GM12878 (cell line): ENCODE measurements around the gene DPF3. TPM values are rescaled to one million over a fixed set of nuclear protein-coding genes. Genes with fewer than 3 reads are reported as not detected.

Experiments
- ATAC-seq: fragments of 200-7000 bp; cut with Tn5 transposase; 3 replicates; pipeline ENCODE4 v1.9.1; 2020; ENCODE audit warnings: mild to moderate bottlenecking, moderate library complexity
- BruUV-seq: library from RNA; stranded (reverse); fragments of 400-500 nt; replicated peaks from 2 replicates; lab custom pipeline; 2021; lab: Mats Ljungman, UMichigan
- CTCF ChIA-PET: fragments of 300-600 bp; sonication (Branson Sonifier 250); formaldehyde crosslinking; extraction: SDS; loops from one replicate; lab custom pipeline; 2021; ENCODE audit warnings: inconsistent platforms; lab: Yijun Ruan, JAX
- POLR2A ChIA-PET: fragments of 350-600 bp; formaldehyde crosslinking; extraction: SDS; loops from one replicate; lab custom pipeline; 2021; ENCODE audit warnings: inconsistent platforms; lab: Charles Lee
- RAD21 ChIA-PET: fragments of 300-600 bp; sonication (Branson Sonifier 250); formaldehyde crosslinking; loops from one replicate; lab custom pipeline; 2023; ENCODE audit warnings: antibody characterized with exemption; ENCODE audit not compliant: unreplicated experiment; lab: Charles Lee
- SMC1A ChIA-PET: fragments of 300-600 bp; sonication (Branson Sonifier 250); formaldehyde crosslinking; loops from one replicate; lab custom pipeline; 2023; ENCODE audit not compliant: unreplicated experiment, uncharacterized antibody; lab: Charles Lee
- DNase-seq: peaks from one replicate; pipeline ENCODE4 v3.0.0-alpha.2; 2011; ENCODE audit warnings: low read depth, low spot score
- FAIRE-seq: peaks from 3 replicates; lab custom pipeline; 2011; peaks lifted over from hg19 to GRCh38; lab: Jason Lieb, UNC
- H2AFZ ChIP-seq: 2 replicates; pipeline ENCODE4 v1.6.0; 2011; ENCODE audit warnings: low read depth, low read length, control low read depth; ENCODE audit not compliant: control insufficient read depth
- H3K27ac ChIP-seq: 2 replicates; pipeline ENCODE4 v1.5.1; 2011; ENCODE audit warnings: control low read depth; ENCODE audit not compliant: control insufficient read depth, insufficient read depth
- H3K27me3 ChIP-seq, 2 experiments: replicated peaks in 1 of 2; 2 replicates each; pipeline versions ENCODE4 v1.6.0 to v1.6.1; 2011; ENCODE audit warnings: low read length in 1 of 2; ENCODE audit not compliant: control insufficient read depth in 2 of 2, insufficient read depth in 2 of 2
- H3K36me3 ChIP-seq, 2 experiments: 2 replicates each; pipeline ENCODE4 v1.5.1; 2011; ENCODE audit warnings: low read length in 1 of 2; ENCODE audit not compliant: control insufficient read depth in 2 of 2, insufficient read depth in 2 of 2
- H3K4me1 ChIP-seq: 2 replicates; pipeline ENCODE4 v1.6.1; 2011; ENCODE audit warnings: mild to moderate bottlenecking, low read length, moderate library complexity, mixed read lengths; ENCODE audit not compliant: control insufficient read depth, insufficient read depth
- H3K4me2 ChIP-seq: 2 replicates; pipeline ENCODE4 v1.6.0; 2011; ENCODE audit warnings: control low read depth; ENCODE audit not compliant: control insufficient read depth, insufficient read depth
- H3K4me3 ChIP-seq: fragments of 200-600 bp; sonication (generic); 2 replicates; pipeline ENCODE4 v1.5.1; 2016
- H3K79me2 ChIP-seq: 2 replicates; pipeline ENCODE4 v1.6.0; 2011; ENCODE audit warnings: low read length; ENCODE audit not compliant: control insufficient read depth, insufficient read depth
- H3K9ac ChIP-seq: 2 replicates; pipeline ENCODE4 v1.8.0; 2011; ENCODE audit warnings: low read length, control low read depth, mixed read lengths; ENCODE audit not compliant: control insufficient read depth, insufficient read depth
- H3K9me3 ChIP-seq: replicated peaks from 3 replicates; pipeline ENCODE4 v1.5.1; 2011; ENCODE audit warnings: mild to moderate bottlenecking, low read length; ENCODE audit not compliant: control insufficient read depth, insufficient read depth
- H4K20me1 ChIP-seq: 2 replicates; pipeline ENCODE4 v1.6.0; 2011; ENCODE audit not compliant: control insufficient read depth, insufficient read depth
- CBX5 ChIP-seq: sonication (generic); IDR thresholded peaks from 2 replicates; pipeline ENCODE4 v1.6.1; 2016; ENCODE audit warnings: low read depth, moderate library complexity, mild to moderate bottlenecking, inconsistent platforms
- CUX1 ChIP-seq: IDR thresholded peaks from 2 replicates; pipeline ENCODE4 v1.6.1; 2012; ENCODE audit warnings: improper control_type of control experiment, low read depth, low read length; ENCODE audit not compliant: insufficient replicate concordance
- EED ChIP-seq: sonication (generic); IDR thresholded peaks from 2 replicates; pipeline ENCODE4 v1.6.1; 2016; ENCODE audit warnings: antibody characterized with exemption, low read depth
- RAD51 ChIP-seq: fragments of 450-650 bp; IDR thresholded peaks from 2 replicates; pipeline ENCODE4 v1.6.1; 2016; ENCODE audit warnings: moderate library complexity, mild to moderate bottlenecking, inconsistent platforms
- SIN3A ChIP-seq: IDR thresholded peaks from 2 replicates; pipeline ENCODE4 v1.6.1; 2012; ENCODE audit warnings: low read depth, low read length, improper control_type of control experiment
- SUZ12 ChIP-seq: fragments of 200-600 bp; sonication (generic); IDR thresholded peaks from one replicate; pipeline ENCODE4 v1.6.1; 2018; ENCODE audit warnings: antibody characterized with exemption, mild to moderate bottlenecking; ENCODE audit not compliant: unreplicated experiment
- WGBS: methylation state at CpG from one replicate; pipeline ENCODE4 v1.1.6; 2016; ENCODE audit warnings: low lambda C conversion rate; ENCODE audit not compliant: insufficient replicate concordance, insufficient coverage; ENCODE audit errors: missing lambda C conversion rate; 5-methylcytosine and 5-hydroxymethylcytosine counted together
- in situ Hi-C: fragments of 300-500 bp; cut with MboI; formaldehyde crosslinking; loops from 9 replicates; pipeline ENCODE4 v1.14.3; 2018; ENCODE audit warnings: mixed read lengths
- intact Hi-C: fragments of 100-400 bp; cut with micrococcal nuclease; formaldehyde crosslinking; loops from one replicate; pipeline ENCODE4 v1.14.2; 2022; ENCODE audit not compliant: unreplicated experiment
- polyA plus RNA-seq, 11 experiments: library from polyadenylated mRNA; depleted of rRNA in 4 of 11; unstranded in 6 of 11; stranded (reverse) in 5 of 11; fragments of >200 nt; fragmentation: Nextera tagmentation in 4 of 11; fragmentation: Illumina TruSeq in 1 of 11; extraction: Ambion mirVana in 4 of 11; extraction: Trizol in 1 of 11; gene quantifications; 1 replicate in 1 of 11; 2 replicates in 10 of 11; pipeline versions ENCODE4 v1.2.1 to v1.2.3, GENCODE V29; 2011 to 2016; ENCODE audit warnings: inconsistent platforms in 2 of 11, missing spikeins in 2 of 11, low read depth in 1 of 11
- total RNA-seq, 4 experiments: library from RNA; depleted of rRNA in 3 of 4; stranded (reverse); fragments of >200 nt in 3 of 4; fragmentation: Illumina TruSeq in 1 of 4; extraction: Trizol in 1 of 4; gene quantifications; 2 replicates each; pipeline versions ENCODE4 v1.2.1 to v1.2.3, GENCODE V29; 2013 to 2021

Gene DPF3
- total and polyA plus RNA-seq, 10 of the 15 experiments (the other 5 are each of a cell fraction or from before 2014, with no cell fraction given) = 0.69 to 8.0 (median 2.2) TPM

DNA sequence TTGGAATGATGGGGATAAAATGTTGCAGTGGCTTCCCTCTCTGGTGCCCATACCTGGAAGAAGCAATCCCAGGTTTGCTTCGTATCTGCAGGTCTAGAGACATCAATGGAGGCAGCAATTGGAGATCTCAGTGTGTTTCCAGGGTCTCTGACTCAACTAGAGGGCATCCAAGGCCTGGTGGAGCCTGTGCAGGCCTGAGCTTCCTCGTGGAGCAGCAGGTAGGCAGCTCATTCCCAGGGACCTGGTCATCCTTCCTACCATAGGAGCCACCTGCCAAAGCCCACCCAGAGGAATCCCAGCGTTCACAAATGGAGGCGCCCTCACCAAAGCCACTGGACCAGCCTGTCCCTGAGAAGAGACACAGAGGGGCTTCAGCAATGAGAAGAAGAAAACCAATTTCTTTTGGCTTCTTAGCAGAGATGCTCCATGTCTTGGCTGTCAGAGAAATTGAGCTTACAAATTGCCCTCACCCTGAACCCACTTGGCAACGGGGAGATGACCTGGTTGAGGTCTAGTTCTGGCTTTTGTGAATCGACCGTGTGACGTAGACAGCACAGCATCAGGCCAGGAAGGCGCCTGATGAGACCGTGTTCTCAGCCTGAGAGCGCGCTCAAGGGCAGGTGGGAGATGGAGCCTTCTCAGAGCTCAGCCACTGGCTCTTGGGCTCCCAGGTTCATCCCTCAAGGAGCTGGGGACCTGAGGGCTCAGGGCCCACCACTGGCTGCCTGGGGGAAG lies 283.6 kb downstream of the DPF3 start:
- FAIRE-seq = no peak
- intact Hi-C loops = no loop called here
- Histone ChIP-seq H3K9ac (no peak overlapping the region), H3K4me3 (no peak overlapping the region), H3K79me2 (no peaks in the 10 kb centered on the region), H4K20me1 (no peaks in the 10 kb centered on the region), H3K4me1 (no peaks in the 10 kb centered on the region), H3K27me3 (peaks cover 0 to 1% of the 10 kb centered on the region in 2 experiments; a peak in 2 of 4 replicates), H2AFZ (no peak overlapping the region), H3K4me2 (no peak overlapping the region), H3K27ac (no peak overlapping the region), H3K9me3 (no peaks in the 10 kb centered on the region), H3K36me3 (no peaks in the 10 kb centered on the region)
- ChIA-PET POLR2A (no interaction called here), RAD21 (no interaction called here), CTCF (interaction anchor here (1.3 kb wide), 1 partner anchor 96 kb away, joined by 4 read pairs; no protein-coding TSS in a partner anchor), SMC1A (interaction anchor here (0.6 to 2.1 kb wide), 3 partner anchors 12 to 357 kb away, joined by 3 to 6 read pairs (median 5); no protein-coding TSS in a partner anchor)
- no peak for TF ChIP-seq SIN3A
- TF ChIP-seq CBX5 = no peak
- TF ChIP-seq SUZ12 = no peak
- TF ChIP-seq EED = no peak
- no peak for DNase-seq
- no TSS peak for BruUV-seq
- no peak for ATAC-seq
- in situ Hi-C loops = no loop called here
- 47% methylated on average over 12 of the region's 12 CpGs for WGBS

GRCh38 chr14:72609205-72609916 lies 284.5 kb downstream of the DPF3 start:
- no peak overlapping the region for H3K4me2 ChIP-seq
- no peak for FAIRE-seq
- TF ChIP-seq RAD51 (no peak), CUX1 (no peak)

More at GRCh38 chr14:72609205-72609916, 284.5 kb downstream of the DPF3 start:
- no peak for ATAC-seq
- Histone ChIP-seq H3K4me3 (no peak overlapping the region), H3K79me2 (no peaks in the 10 kb centered on the region), H4K20me1 (no peaks in the 10 kb centered on the region), H3K36me3 (no peaks in the 10 kb centered on the region), H3K9me3 (no peaks in the 10 kb centered on the region), H3K4me1 (no peaks in the 10 kb centered on the region), H2AFZ (no peak overlapping the region), H3K27ac (no peak overlapping the region), H3K9ac (no peak overlapping the region), H3K27me3 (peaks cover 0 to 3% of the 10 kb centered on the region in 2 experiments; a peak in 2 of 4 replicates)
- in situ Hi-C loops (no loop called here), intact Hi-C loops (no loop called here)
- ChIA-PET CTCF (interaction anchor here (1.3 kb wide), 1 partner anchor 95 kb away, joined by 4 read pairs; no protein-coding TSS in a partner anchor), SMC1A (interaction anchor here (1.1 to 2.1 kb wide), 3 partner anchors 11 to 26 kb away, joined by 5 to 6 read pairs (median 5); no protein-coding TSS in a partner anchor), POLR2A (no interaction called here), RAD21 (no interaction called here)
- WGBS = 48% methylated on average over 12 of the region's 12 CpGs
- DNase-seq = no peak
- BruUV-seq = no TSS peak
